Measurements from ENCODE around the gene ANKS1A.

DNA sequence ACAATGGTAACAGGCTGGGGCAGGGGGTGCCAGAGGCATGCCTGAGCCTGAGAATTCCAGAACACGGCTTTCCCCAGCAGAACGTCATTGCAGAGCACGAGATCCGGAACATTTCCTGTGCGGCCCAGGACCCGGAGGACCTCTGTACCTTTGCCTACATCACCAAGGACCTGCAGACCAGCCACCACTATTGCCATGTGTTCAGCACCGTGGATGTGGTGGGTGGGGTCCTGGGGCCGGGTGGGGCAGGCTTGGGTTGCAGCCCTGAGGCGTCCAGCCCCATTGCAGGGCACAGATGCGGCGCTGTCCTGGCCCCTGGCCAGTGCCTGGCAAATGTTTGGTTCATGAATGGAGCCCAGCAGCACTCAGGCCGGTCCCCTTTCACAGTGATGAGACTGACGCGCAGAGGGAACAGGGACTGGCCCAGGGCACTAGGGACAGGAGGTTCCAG is 195.0 kb downstream of the ANKS1A start:
- TF ChIP-seq SUZ12 (IDR thresholded peaks at IDR 0.05; ENCODE audit: extremely low read depth, insufficient read depth, insufficient read length) (no peak), YY1 (IDR thresholded peaks at IDR 0.05; ENCODE audit: insufficient read depth, insufficient read length) (no peak), ZNF274 (IDR thresholded peaks at IDR 0.05; ENCODE audit: low read depth, low read length) (no peak)
